ENCODE data around the gene BCLAF3.

BCLAF3 gene

GRCh38 chrX:19968276-19968675 is 22.6 kb downstream of the BCLAF3 start:
- DNase-seq (ENCODE audit: low read depth, low spot score): no peak

- no peak for DNase-seq (ENCODE audit: low read depth, low spot score)
Measured at GRCh38 chrX:19966056-19966455, 24.8 kb downstream of the BCLAF3 start.

GRCh38 chrX:19964017-19964710 is 26.7 kb downstream of the BCLAF3 start:
- no peak for DNase-seq (ENCODE audit: low read depth, low spot score)

- DNase-seq (ENCODE audit: low read depth, low spot score): no peak
Measured at GRCh38 chrX:19960913-19961312, 29.9 kb downstream of the BCLAF3 start.

- DNase-seq (ENCODE audit: low read depth, low spot score): no peak
Measured at GRCh38 chrX:19958552-19959486, 32.0 kb downstream of the BCLAF3 start.

GRCh38 chrX:19956923-19957322 is 33.9 kb downstream of the BCLAF3 start:
- DNase-seq (ENCODE audit: low read depth, low spot score): no peak

- no peak for DNase-seq (ENCODE audit: low read depth, low spot score)
Measured at GRCh38 chrX:19956306-19956705, 34.6 kb downstream of the BCLAF3 start.

GRCh38 chrX:19955306-19955705 is 35.6 kb downstream of the BCLAF3 start:
- DNase-seq (ENCODE audit: low read depth, low spot score): no peak

- DNase-seq (ENCODE audit: low read depth, low spot score): no peak
Measured at GRCh38 chrX:19954335-19955096, 36.3 kb downstream of the BCLAF3 start.

GRCh38 chrX:19953145-19953544 is 37.7 kb downstream of the BCLAF3 start:
- DNase-seq (ENCODE audit: low read depth, low spot score): no peak

- no peak for DNase-seq (ENCODE audit: low read depth, low spot score)
Measured at GRCh38 chrX:19949340-19949739, 41.5 kb downstream of the BCLAF3 start.

GRCh38 chrX:19947612-19948011 is 43.2 kb downstream of the BCLAF3 start:
- DNase-seq (ENCODE audit: low read depth, low spot score): no peak

Data from ELF-1 (cell line).